ENCODE measurements around the gene NRXN3.

NRXN3 gene

DNA sequence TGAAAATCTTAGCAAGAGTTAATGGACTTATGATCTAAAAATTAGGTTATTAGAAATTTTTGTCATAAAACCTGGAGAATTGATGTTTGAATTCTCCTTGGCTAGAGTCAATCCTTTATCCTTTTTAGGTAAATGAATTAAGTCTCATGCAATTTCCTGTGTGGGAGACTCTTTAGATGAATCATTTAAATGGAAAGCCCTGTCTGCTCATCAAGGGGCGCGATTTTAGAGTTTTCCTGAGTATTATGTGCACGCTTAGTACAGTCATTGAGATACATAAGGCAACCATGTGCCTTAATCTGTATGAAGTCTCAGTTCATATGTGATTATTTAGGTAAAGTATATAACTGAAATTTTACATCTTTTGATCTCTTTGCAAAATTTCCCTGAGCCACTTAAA, 974.7 kb downstream of the NRXN3 start:
- DNase-seq (ENCODE audit: low read depth), result no peak

DNA sequence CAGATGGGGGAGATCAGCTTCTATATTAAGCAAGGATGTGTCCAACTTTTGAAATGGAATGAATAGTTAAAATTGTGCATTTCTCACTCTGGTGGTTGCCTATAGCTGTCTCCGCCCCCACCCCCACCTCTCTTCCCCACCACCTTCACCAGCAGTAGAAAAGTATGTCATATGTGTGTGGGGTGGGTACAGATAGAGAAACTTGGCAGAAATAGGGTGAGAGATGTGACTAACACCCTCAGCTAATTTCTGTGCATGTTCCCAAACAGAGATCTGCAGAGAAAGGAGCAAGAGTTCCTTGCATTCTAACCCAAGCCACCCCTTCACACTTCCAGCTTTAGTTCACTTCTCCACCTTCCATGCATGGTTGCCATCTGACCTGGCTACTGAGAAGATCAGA, 980.1 kb downstream of the NRXN3 start:
- DNase-seq (ENCODE audit: low read depth), result no peak

DNA sequence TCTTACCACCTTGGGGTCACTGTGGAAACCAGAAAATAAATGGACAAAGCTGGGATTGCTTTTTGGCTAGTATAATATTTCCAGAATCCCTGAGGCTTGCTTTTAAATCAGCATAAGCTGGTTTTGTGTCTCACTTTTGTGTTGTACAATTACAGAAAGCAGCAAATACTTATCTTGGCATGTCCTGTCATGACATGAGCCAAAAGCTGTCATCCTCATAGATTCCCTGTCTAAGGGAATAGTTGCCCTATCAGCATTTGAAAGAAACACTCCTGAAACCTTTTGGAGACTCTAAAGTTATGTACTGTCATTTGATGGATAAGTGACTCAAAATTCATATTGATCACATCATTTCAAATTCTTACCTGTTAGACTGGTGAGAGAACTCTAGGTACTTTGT, 987.2 kb downstream of the NRXN3 start:
- no peak for DNase-seq (ENCODE audit: low read depth)

DNA sequence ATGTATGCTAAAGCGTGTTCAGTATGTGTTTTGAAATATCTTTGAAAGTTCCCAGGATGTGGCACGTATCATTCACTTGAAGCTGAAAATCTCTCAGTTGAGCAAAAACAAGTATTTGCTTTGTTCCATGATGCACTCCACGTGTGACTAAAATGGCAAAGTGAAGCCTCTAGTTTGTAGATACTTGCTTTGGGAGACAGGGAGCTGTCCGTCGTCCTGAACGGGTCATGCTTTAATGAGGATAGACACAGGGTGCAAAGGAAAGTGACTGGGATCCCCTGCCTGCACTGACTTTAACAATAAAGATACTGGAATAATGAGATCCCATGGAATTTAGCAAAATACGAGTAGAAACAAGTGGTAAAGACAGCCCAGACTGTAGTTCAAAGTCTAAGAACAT, 991.4 kb downstream of the NRXN3 start:
- DNase-seq (ENCODE audit: low read depth), result peak; percentile 4

DNA sequence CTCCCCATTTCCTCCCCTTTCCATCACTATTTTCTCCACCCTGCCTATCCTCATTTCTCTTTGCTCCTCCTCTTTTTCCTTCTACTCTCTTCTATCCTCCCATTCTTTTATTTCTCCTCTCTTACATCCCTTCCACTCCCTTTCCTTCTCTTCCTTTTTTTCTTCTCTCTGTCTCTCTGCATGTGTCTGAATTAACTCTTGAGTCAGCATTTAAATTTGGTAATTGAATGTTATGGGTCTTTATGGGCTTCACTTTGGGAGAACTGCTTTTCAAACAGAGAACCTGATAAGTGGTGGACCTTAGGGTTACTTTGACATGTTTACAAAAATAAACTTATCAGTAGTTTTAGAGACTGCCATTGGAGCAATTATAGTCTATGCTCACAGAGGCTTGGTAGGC, 992.7 kb downstream of the NRXN3 start:
- no peak for DNase-seq (ENCODE audit: low read depth)

DNA sequence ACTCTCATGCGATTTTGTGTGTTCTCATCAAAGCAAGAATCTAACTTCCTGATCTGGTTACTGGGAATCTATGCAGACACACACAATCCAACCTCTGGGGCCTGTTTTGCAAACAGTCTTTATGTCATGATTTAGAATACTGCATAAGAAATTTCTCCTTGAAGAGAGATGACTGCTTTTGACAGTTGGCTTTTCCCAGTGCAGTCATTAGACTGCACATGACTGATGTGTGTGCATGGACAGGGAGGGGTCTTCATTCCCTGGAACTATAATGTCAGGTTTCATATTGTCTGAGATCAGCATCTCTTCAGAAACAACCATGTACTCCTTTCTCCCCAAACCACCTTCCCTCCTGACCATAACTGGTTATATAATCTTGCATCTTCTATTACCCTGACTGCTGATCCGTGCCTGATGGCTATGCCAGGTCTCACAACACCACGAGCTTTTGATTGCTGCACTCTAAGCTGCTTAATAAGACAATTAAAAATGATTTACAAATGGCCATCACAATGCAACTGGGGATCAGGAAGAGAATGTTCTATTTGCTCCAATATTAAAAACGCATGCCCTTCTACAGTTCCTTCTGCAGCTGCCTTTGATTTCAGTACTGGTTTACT, 995.4 kb downstream of the NRXN3 start:
- no peak for DNase-seq (ENCODE audit: low read depth)

DNA sequence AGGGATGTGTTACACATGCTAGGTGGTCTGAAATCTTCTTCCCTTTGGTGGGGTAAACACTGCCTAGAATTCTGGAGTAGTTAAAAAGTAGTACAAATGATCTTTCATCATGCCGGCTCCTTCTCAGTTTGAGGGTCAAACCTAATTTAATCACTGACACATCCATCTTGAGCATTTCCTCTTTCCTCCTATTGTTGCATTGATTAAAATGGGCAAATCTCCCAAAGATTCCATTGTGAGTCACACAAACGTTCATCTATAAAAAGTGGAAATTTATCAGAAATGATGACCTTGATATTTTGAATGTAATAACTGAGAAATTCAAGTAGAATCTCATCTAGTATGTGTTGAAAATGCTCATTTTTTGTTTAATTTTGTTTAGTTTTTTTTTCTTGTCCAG, 996.0 kb downstream of the NRXN3 start:
- no peak for DNase-seq (ENCODE audit: low read depth)

DNA sequence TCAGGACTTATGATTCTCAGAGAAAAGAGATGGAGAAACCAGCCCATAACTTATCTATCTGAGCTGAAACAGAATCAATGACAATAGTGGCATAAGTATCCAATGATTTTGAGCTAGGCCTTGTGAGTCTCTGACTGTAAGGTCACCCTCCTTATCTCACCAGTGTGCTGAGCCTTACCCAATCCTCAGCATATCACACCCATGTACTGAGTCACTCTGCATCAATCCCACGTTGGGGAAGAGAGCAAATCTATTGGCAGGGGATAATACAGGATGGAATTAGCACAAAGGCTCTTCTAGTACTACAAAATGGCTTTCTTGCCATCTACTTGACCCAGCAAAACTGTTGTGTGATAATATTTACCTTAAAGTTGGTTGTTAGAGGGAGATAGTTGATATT, 997.8 kb downstream of the NRXN3 start:
- no peak for DNase-seq (ENCODE audit: low read depth)

DNA sequence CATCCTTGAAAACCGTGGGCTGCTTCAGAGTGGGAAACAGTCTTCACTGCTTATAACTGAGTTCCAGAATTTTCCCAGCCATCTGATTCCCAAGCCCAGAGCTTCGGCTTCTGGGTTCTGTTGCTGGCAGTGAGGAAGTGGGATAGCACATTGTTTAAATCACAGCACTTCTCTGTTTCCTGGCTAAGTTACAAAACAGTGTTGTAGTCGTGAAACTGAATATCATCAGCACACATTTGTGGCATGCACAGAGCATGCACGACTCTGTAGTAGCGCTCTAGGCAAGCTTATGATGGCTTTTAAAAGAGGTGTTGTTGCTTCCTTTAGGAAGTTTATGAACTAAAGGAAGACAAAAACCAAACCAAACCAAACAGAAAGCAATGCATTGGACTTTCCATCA, 1005.5 kb downstream of the NRXN3 start:
- no peak for DNase-seq (ENCODE audit: low read depth)

DNA sequence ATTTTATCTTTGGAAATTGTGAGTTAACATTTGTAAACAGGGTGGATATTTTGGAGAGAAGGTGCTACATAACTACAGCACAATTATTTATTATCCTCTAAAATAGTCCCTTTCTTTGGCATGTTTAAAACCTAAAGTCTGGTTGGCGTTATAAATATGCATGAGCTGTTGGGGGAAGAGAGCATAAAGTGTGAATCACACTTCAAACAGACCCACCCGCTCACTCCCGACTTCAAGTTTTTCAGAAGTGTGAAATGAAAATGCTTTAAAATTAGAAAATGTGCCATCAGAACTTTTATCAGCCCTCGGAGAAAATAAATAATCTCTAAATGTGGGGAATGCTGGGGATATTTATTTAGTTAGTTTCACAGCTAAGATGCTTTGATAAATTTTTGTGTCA, 1006.9 kb downstream of the NRXN3 start:
- DNase-seq (ENCODE audit: low read depth), result no peak

DNA sequence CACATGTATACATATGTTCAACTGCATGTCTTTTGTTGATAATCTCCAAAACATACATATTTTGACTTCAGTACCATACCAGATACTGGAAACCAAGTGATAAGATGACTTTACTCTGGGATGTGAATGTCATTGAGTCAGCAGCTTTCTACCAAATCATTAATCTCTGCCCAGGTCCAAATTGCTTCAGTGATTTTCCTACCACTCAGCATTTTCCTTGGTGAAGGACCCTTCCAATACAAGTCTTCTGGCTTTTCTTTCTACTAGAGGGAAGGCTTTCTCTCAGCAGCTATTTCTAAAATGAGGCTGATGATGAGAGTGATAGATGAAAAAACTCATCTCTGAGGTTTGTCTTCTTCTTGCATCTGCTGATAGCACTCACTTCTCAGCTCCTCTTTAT, 1008.5 kb downstream of the NRXN3 start:
- no peak for DNase-seq (ENCODE audit: low read depth)

DNA sequence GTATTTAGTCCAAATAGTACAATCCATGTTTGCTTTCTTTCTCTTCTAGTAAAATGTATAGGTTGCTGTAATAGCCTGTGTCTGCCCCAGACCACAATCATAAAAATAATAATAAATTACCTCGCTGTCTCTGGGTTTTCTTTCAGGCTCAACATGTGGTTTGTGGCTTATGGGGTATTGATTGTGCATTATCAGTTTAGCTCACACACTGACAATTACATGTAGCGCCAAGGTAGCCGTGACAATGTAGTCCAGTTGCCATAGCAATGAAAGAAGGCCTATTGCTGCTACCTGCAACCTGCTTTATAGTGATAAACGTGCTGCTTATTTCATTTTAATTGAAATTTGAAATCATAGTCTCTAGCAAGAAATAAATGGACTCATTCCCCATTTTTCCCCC, 1009.8 kb downstream of the NRXN3 start:
- DNase-seq (ENCODE audit: low read depth), result no peak

DNA sequence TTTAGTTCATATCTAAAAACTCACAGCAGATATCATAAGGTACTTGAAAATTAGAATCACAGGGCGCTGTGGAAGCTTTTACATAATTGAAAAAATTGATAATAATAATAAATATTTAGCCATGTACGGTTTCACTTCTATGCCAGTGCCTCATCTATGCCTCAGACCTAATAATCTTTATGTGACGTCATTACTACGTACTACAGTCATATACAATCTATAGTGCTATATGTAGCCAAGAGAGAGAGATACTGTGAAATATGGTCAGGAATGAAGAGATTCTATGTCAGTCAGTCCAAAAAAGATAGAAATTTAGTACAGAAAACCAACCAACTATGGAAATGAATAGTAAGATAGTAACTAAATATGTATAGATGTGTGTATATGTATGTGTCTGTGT, 1010.5 kb downstream of the NRXN3 start:
- DNase-seq (ENCODE audit: low read depth), result no peak

DNA sequence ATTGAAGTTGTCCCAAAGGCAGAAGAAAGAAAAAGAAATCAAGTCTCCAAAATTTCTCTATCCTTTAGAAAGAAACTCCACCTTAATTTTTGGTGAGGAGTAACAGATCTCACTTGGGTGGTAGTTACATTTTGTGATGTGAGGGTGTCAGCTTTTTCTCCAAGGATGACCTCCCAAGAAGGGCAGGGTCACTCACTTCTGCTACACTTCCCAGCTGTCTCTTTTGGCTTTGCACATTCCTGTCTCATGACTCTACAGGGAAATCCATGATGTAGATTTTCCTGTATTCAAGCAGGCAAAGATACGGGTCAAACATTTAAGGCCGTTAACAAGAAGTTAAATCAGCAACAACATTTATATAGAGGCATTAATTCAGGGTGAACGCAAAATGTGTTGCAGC, 1016.4 kb downstream of the NRXN3 start:
- DNase-seq (ENCODE audit: low read depth), result peak; percentile 1

DNA sequence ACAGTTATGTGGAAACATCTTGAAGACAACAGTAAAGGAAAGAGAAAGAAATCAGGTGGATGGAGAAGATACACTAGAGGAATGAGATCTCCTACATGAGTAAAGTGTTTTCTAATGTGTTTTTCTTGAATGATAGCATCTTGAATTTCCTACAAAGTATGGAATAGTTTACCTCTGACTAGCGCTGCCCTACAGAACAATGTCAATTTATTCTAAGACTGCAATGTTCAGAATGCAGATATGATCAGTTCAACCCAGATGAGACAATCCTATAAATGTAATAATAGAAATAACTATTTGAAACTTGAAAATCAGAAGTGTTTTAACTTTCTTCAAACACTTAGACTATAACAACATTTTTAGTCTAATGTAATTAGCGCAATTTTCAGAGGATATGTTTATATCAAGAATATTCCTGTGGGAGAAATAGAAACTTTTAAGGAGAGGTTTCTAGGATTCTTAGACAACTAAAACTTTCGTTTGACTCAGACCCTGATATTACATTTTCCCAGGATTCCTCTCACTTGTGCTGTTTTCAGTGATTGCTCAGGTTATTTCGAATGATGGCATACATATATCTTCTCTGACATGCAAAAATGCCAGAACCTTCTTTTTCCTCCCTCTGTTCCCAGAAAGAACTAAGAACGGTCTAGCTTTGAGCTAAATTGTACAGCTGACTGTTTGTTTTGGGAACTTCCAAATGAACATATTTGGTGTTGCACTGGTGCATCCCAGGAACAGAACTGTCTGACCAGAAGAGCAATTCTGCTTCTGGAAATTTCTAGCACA, 1023.7 kb downstream of the NRXN3 start:
- no peak for DNase-seq (ENCODE audit: low read depth)

DNA sequence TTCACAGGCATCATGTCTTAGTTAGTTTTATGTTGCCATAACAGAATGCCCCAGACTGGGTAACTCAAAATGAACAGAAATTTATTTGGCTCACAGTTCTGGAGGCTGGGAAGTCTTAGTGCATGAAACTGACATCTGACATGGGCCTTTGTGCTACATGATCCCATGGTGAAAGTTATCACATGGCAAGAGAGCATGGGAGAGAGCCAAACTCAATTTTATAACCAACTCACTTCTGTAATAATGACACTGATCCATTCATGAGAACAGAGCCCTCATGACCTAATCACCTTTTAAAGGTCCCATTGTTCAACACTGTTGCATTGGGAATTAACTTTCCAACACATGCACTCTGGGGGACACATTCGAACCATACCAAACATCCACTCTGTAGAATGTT, 1026.0 kb downstream of the NRXN3 start:
- DNase-seq (ENCODE audit: low read depth), result no peak

DNA sequence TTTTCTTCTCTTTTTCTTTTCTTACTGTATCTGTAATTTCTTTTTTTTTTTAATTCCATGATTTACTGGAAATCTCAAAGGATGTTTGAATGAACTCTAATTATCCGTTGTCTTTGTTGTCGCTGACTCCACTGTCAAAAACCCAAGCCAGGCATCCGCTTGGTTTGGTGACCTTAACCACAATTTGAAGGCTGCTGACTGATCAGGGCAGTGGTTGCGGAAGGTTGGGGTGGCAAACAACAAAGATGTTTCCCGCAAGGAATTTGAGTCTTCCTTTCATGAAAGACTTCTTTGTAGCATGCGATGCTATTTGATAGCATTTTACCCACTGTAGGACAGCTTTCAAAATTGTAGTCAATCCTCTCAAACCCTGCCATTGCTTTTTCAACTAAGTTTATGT, 1027.3 kb downstream of the NRXN3 start:
- DNase-seq (ENCODE audit: low read depth), result no peak

DNA sequence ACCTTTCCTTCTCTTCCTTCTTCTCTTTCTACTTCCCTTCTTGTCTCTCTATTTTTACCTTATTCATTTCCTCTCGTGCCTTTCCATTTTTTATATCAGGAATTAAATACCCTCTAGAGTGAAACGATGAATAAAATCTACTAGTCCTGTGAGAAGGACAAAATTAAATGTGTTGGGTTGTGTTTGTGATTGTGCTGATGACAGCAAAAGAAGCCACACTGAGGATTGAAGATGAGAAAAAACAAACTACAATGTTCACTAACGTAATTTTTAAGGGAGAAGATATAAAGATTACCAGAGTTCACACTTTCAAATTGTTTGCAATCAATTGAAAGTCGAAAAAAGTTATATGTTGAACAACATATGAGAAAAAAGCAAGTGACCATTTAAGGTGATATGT, 1029.0 kb downstream of the NRXN3 start:
- DNase-seq (ENCODE audit: low read depth), result no peak

DNA sequence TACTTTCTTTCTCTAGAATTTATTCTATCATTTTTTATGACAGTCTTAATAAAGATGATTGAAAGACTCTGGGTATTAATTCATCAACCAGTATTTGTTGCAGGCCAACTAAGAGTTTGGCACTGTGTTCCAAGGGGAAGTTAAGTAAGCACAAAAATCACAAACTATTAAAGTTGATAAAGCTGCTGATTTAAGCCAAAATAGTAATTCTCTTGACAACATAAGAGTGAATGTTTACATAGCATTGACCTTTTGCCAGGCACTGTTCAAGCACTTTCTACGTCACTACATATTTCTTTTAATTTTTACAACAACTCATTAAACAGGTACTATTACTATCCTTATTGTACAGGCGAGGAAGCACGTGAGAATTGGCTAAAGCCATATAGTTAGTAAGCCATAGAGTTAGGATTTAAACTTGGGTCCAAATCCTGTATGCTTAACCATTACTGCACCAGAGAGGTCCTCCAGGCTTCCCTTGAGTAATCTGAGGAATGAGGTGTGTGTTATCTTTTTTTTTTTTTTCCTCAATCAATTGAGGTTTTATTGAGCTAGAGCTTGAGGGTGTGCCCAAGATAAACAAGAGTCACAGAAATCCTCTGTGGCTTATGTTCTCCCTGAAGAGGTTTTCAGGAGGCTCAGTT, 1031.5 kb downstream of the NRXN3 start:
- no peak for DNase-seq (ENCODE audit: low read depth)

DNA sequence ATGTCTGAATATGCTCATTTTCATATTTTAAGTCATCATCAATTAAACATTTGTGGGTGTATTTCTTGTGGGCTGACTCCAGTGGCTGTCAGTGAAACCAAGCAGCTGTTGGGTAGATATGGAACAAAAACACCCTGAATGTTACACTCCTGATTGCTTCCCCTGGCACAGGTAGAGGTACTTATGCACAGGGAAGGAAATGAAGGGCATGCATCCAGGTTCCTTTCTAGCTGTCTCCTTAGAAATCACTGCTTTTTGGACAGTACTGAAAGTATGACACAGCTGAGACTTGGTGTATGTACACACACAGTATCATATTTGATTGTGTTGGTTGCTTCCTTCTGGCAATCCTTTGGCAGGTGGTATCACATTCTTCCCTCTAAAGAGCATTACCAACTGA, 1034.4 kb downstream of the NRXN3 start:
- no peak for DNase-seq (ENCODE audit: low read depth)

DNA sequence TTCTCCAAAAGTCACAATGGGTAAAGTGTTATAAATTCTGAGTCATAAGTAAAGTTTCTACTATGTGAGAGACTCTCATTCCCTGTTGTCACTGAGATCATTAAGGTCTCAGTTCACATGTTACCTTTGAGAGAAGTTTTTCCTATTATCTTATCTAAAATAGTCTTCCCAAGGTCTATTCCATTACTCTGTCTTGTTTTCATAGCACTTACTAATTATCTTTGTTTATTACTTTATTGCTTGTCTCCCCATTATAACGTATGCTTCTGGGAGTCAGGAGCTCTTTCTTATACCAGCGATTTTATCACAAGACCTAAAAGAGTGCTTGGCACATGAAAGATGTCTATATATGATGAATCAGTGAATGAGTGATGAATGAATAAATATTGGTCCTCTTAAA, 1039.2 kb downstream of the NRXN3 start:
- no peak for DNase-seq (ENCODE audit: low read depth)

DNA sequence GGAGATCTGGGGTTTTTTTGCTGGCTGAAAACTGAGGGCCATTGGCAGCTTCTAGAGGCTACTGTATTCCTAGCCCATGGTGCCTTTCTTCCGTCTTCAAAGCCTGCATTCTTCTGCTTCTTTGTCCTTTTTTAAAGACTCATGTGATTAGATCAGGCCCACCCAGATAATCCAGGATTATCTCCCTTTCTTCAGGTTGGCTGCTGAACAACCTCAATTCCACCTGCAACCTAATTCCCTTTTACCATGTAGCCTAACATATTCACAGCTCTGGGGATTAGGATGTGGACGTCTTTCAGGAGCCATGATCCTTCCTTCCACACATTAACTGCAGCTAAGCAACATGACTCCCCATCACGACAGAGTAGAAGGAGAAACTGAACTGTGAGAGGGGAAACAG, 1055.6 kb downstream of the NRXN3 start:
- DNase-seq (ENCODE audit: low read depth), result no peak

DNA sequence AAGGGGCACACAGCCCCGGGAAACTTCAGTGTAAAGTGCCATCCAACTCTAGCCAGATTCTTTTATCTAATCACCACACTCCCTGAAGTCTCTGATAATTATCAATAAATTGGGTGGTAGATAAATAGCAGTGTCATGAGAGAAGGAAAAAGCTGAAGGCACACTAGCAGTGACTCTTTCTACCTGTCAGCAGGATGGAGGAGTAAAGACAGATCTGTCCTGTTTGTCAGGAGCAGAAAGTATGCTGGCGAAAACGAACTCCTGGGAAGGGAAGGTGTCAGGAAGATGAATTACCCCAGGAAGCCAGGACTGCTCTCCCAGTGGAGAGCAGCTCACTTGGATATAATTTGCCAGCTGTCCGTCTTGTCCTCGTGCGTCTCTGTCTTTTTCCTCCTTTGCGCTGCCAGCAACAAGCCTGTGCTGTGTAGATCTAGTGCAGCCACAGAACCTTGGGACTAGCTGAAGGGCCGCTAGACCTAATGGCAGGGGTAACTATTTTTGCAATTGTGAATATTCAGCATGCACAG, 1059.3 kb downstream of the NRXN3 start:
- DNase-seq (ENCODE audit: low read depth), result no peak
